Measurements from ENCODE around the gene HECW1. TPM values are rescaled to one million over a fixed set of nuclear protein-coding genes. Genes with fewer than 3 reads are reported as not detected.
"Not testable (repeated sequence)": the region's sequence is repeated elsewhere in the genome, so short reads cannot be mapped to it uniquely, and the experiment has no call there.

HECW1 gene
- polyA plus RNA-seq, 4 donors, result under 0.01 to 0.10 (median 0.03) TPM; not detected in 1

- FAIRE-seq (no peak), DNase-seq (no peak)
- H3K27me3 ChIP-seq (ENCODE audit: control insufficient read depth in 3 of 3, insufficient read depth in 3 of 3, low read length in 3 of 3), result peaks cover 0 to 3% (median 3%) of the 10 kb centered on the region in 3 donors
- H3K9me3 ChIP-seq (ENCODE audit: control insufficient read depth in 2 of 2, insufficient read depth in 1 of 2, low read depth in 1 of 2, low read length in 1 of 2), result no peaks in the 10 kb centered on the region
- H3K27ac ChIP-seq (ENCODE audit: low read depth in 1 of 3, low read length in 2 of 3), result no peak overlapping the region
- H3K4me1 ChIP-seq (ENCODE audit: control insufficient read depth in 3 of 3, insufficient read depth in 2 of 3, low read depth in 1 of 3, low read length in 2 of 3), result no peaks in the 10 kb centered on the region
- H3K4me3 ChIP-seq (ENCODE audit: low read depth in 1 of 3, low read length in 3 of 3), result no peak overlapping the region
- H3K36me3 ChIP-seq (ENCODE audit: control insufficient read depth in 3 of 3, insufficient read depth in 2 of 3, low read depth in 1 of 3, low read length in 3 of 3), result no peaks in the 10 kb centered on the region
- 33 to 67% (median 43%) methylated on average over 1 of the region's 1 CpG for WGBS, 3 donors
Measured at GRCh38 chr7:43135129-43135528, 22.7 kb downstream of the HECW1 start.

- Histone ChIP-seq H3K27ac (ENCODE audit: low read depth in 1 of 3, low read length in 2 of 3) (no peak overlapping the region), H3K27me3 (ENCODE audit: control insufficient read depth in 3 of 3, insufficient read depth in 3 of 3, low read length in 3 of 3) (peaks cover 0 to 3% (median 3%) of the 10 kb centered on the region in 3 donors), H3K4me1 (ENCODE audit: control insufficient read depth in 3 of 3, insufficient read depth in 2 of 3, low read depth in 1 of 3, low read length in 2 of 3) (no peaks in the 10 kb centered on the region), H3K9me3 (ENCODE audit: control insufficient read depth in 2 of 2, insufficient read depth in 1 of 2, low read depth in 1 of 2, low read length in 1 of 2) (no peaks in the 10 kb centered on the region), H3K36me3 (ENCODE audit: control insufficient read depth in 3 of 3, insufficient read depth in 2 of 3, low read depth in 1 of 3, low read length in 3 of 3) (no peaks in the 10 kb centered on the region), H3K4me3 (ENCODE audit: low read depth in 1 of 3, low read length in 3 of 3) (no peak overlapping the region)
- no peak for DNase-seq
- no peak for FAIRE-seq
- WGBS, 3 donors, result 46 to 65% (median 47%) methylated on average over 2 of the region's 2 CpGs
Measured at GRCh38 chr7:43136064-43136463, 23.6 kb downstream of the HECW1 start.

DNA sequence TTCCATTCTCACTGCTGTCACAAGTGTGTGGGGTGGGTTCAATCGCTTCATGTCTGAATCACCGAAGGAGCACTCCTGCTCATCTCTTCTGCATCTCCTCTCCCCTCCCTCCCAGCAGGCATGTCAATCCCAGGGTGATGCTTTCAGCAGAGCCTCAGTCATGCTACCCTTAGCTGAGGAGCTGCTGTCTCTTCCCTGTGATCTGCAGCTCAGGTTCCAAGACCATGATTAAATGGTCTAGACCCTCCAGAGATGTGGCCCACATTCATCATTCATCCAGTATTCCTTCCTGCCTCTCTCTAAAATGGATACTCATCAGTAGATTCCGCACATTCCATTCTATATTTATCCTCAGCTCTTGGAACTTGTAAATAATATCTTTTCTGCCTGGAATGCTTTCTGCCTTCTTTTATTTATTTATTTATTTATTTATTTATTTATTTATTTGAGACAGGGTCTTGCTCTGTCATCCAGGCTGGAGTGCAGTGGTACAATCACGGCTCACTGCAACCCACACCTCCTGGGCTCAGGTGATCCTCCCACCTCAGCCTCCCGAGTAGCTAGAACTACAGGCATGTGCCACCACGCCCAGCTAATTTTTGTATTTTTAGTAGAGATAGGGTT lies 24.8 kb downstream of the HECW1 start:
- FAIRE-seq, result not testable (repeated sequence)

DNA sequence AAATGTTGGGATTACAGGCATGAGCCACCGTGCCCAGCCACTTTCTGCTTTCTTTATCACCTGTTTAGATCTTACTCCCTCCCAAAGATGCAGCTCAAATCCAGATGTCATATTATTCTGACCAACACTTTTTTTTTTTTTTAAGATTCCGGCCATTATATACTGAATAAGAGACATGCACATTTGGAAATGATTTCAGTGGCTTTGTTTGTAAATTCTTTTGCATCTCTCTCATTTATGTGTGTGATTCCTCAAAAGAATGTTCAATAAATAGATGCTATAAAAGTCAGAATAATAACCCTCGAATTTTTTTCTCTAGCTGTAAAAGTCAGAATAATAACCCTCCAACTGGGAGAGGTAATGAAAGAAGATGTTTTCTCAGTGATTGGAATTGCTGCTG lies 25.4 kb downstream of the HECW1 start:
- DNase-seq (no peak), FAIRE-seq (no peak)
- no peaks in the 10 kb centered on the region for H3K4me1 ChIP-seq (ENCODE audit: control insufficient read depth in 3 of 3, insufficient read depth in 2 of 3, low read depth in 1 of 3, low read length in 2 of 3)
- H3K27ac ChIP-seq (ENCODE audit: low read depth in 1 of 3, low read length in 2 of 3), result no peak overlapping the region
- WGBS, 3 donors, result 69 to 78% (median 73%) methylated on average over 3 of the region's 3 CpGs
- no peaks in the 10 kb centered on the region for H3K9me3 ChIP-seq (ENCODE audit: control insufficient read depth in 2 of 2, insufficient read depth in 1 of 2, low read depth in 1 of 2, low read length in 1 of 2)
- H3K36me3 ChIP-seq (ENCODE audit: control insufficient read depth in 3 of 3, insufficient read depth in 2 of 3, low read depth in 1 of 3, low read length in 3 of 3), result no peaks in the 10 kb centered on the region
- peaks cover 0 to 3% (median 3%) of the 10 kb centered on the region in 3 donors for H3K27me3 ChIP-seq (ENCODE audit: control insufficient read depth in 3 of 3, insufficient read depth in 3 of 3, low read length in 3 of 3)
- H3K4me3 ChIP-seq (ENCODE audit: low read depth in 1 of 3, low read length in 3 of 3), result no peak overlapping the region

More for the DNA sequence above, 24.8 kb downstream of the HECW1 start:
- H3K27ac ChIP-seq (ENCODE audit: low read depth in 1 of 3, low read length in 2 of 3); H3K36me3 ChIP-seq (ENCODE audit: control insufficient read depth in 3 of 3, insufficient read depth in 2 of 3, low read depth in 1 of 3, low read length in 3 of 3); H3K9me3 ChIP-seq (ENCODE audit: control insufficient read depth in 2 of 2, insufficient read depth in 1 of 2, low read depth in 1 of 2, low read length in 1 of 2); H3K4me3 ChIP-seq (ENCODE audit: low read depth in 1 of 3, low read length in 3 of 3); DNase-seq; H3K4me1 ChIP-seq (ENCODE audit: control insufficient read depth in 3 of 3, insufficient read depth in 2 of 3, low read depth in 1 of 3, low read length in 2 of 3); H3K27me3 ChIP-seq (ENCODE audit: control insufficient read depth in 3 of 3, insufficient read depth in 3 of 3, low read length in 3 of 3): not testable (repeated sequence)
- WGBS, 3 donors, result 81 to 90% (median 85%) methylated on average over 6 of the region's 6 CpGs

DNA sequence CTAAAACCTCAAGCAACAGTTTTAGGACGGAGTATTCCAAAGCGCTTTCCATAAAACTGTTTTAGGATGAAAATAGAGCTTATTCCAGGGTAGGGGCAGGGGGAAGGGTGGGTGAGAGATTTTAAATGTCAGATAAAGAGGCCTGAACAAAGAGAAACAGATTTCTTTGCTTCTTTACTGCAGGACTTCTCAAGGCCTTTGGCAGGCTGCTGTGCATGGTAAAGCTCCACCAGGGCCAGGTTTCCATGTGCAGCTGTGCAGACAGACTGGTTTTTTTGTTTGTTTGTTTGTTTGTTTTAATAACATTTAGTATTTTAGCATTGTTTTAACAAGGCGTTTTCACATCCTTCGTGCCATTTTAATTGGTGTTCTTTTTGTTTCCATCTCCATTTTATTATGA lies 26.3 kb downstream of the HECW1 start:
- Histone ChIP-seq H3K27me3 (ENCODE audit: control insufficient read depth in 3 of 3, insufficient read depth in 3 of 3, low read length in 3 of 3) (peaks cover 0 to 3% (median 3%) of the 10 kb centered on the region in 3 donors), H3K36me3 (ENCODE audit: control insufficient read depth in 3 of 3, insufficient read depth in 2 of 3, low read depth in 1 of 3, low read length in 3 of 3) (no peaks in the 10 kb centered on the region), H3K4me1 (ENCODE audit: control insufficient read depth in 3 of 3, insufficient read depth in 2 of 3, low read depth in 1 of 3, low read length in 2 of 3) (no peaks in the 10 kb centered on the region), H3K4me3 (ENCODE audit: low read depth in 1 of 3, low read length in 3 of 3) (no peak overlapping the region), H3K27ac (ENCODE audit: low read depth in 1 of 3, low read length in 2 of 3) (no peak overlapping the region), H3K9me3 (ENCODE audit: control insufficient read depth in 2 of 2, insufficient read depth in 1 of 2, low read depth in 1 of 2, low read length in 1 of 2) (no peaks in the 10 kb centered on the region)
- DNase-seq (no peak), FAIRE-seq (no peak)
- WGBS, 3 donors, result 82 to 84% (median 83%) methylated on average over 4 of the region's 4 CpGs

- no peak for DNase-seq
- Histone ChIP-seq H3K36me3 (ENCODE audit: control insufficient read depth in 3 of 3, insufficient read depth in 2 of 3, low read depth in 1 of 3, low read length in 3 of 3) (no peaks in the 10 kb centered on the region), H3K4me1 (ENCODE audit: control insufficient read depth in 3 of 3, insufficient read depth in 2 of 3, low read depth in 1 of 3, low read length in 2 of 3) (no peaks in the 10 kb centered on the region), H3K27ac (ENCODE audit: low read depth in 1 of 3, low read length in 2 of 3) (no peak overlapping the region), H3K9me3 (ENCODE audit: control insufficient read depth in 2 of 2, insufficient read depth in 1 of 2, low read depth in 1 of 2, low read length in 1 of 2) (no peaks in the 10 kb centered on the region), H3K4me3 (ENCODE audit: low read depth in 1 of 3, low read length in 3 of 3) (no peak overlapping the region), H3K27me3 (ENCODE audit: control insufficient read depth in 3 of 3, insufficient read depth in 3 of 3, low read length in 3 of 3) (peaks cover 0 to 3% (median 3%) of the 10 kb centered on the region in 3 donors)
- FAIRE-seq, result no peak
- 75 to 87% (median 86%) methylated on average over 2 of the region's 2 CpGs for WGBS, 3 donors
Measured at GRCh38 chr7:43139137-43139536, 26.7 kb downstream of the HECW1 start.

- peaks cover 0 to under 1% (median under 1%) of the 10 kb centered on the region in 3 donors for H3K27me3 ChIP-seq (ENCODE audit: control insufficient read depth in 3 of 3, insufficient read depth in 3 of 3, low read length in 3 of 3)
- no peak overlapping the region for H3K4me3 ChIP-seq (ENCODE audit: low read depth in 1 of 3, low read length in 3 of 3)
- no peaks in the 10 kb centered on the region for H3K9me3 ChIP-seq (ENCODE audit: control insufficient read depth in 2 of 2, insufficient read depth in 1 of 2, low read depth in 1 of 2, low read length in 1 of 2)
- H3K36me3 ChIP-seq (ENCODE audit: control insufficient read depth in 3 of 3, insufficient read depth in 2 of 3, low read depth in 1 of 3, low read length in 3 of 3), result no peaks in the 10 kb centered on the region
- H3K4me1 ChIP-seq (ENCODE audit: control insufficient read depth in 3 of 3, insufficient read depth in 2 of 3, low read depth in 1 of 3, low read length in 2 of 3), result no peaks in the 10 kb centered on the region
- FAIRE-seq (no peak), DNase-seq (no peak)
- H3K27ac ChIP-seq (ENCODE audit: low read depth in 1 of 3, low read length in 2 of 3), result no peak overlapping the region
- WGBS, 3 donors, result 93 to 96% (median 95%) methylated on average over 7 of the region's 7 CpGs
Measured at GRCh38 chr7:43140186-43140585, 27.7 kb downstream of the HECW1 start.

- Histone ChIP-seq H3K27me3 (ENCODE audit: control insufficient read depth in 3 of 3, insufficient read depth in 3 of 3, low read length in 3 of 3) (no peaks in the 10 kb centered on the region), H3K4me1 (ENCODE audit: control insufficient read depth in 3 of 3, insufficient read depth in 2 of 3, low read depth in 1 of 3, low read length in 2 of 3) (no peaks in the 10 kb centered on the region), H3K36me3 (ENCODE audit: control insufficient read depth in 3 of 3, insufficient read depth in 2 of 3, low read depth in 1 of 3, low read length in 3 of 3) (no peaks in the 10 kb centered on the region), H3K9me3 (ENCODE audit: control insufficient read depth in 2 of 2, insufficient read depth in 1 of 2, low read depth in 1 of 2, low read length in 1 of 2) (no peaks in the 10 kb centered on the region), H3K4me3 (ENCODE audit: low read depth in 1 of 3, low read length in 3 of 3) (no peak overlapping the region), H3K27ac (ENCODE audit: low read depth in 1 of 3, low read length in 2 of 3) (no peak overlapping the region)
- no peak for DNase-seq
- no peak for FAIRE-seq
- 59 to 73% (median 60%) methylated on average over 5 of the region's 5 CpGs for WGBS, 3 donors
Measured at GRCh38 chr7:43141091-43141490, 28.6 kb downstream of the HECW1 start.

DNA sequence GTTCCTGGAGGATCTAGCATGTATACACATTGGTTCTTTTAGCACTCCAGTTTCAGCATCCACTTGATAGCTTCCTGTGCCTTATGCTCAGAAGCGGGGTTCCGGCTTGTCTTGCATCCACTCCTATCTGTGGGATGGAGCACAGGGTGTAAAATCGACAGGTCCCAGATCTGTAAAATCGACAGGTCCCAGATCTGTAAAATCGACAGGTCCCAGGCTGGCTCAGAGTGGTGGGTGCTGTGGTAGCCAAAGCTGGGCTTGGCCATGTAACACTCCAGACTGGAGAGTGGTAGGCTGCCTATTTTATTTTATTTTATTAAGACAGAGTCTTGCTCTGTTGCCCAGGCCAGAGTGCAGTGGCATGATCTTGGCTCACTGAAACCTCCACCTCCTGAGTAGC lies 30.3 kb downstream of the HECW1 start:
- FAIRE-seq (no peak), DNase-seq (no peak)
- Histone ChIP-seq H3K27me3 (ENCODE audit: control insufficient read depth in 3 of 3, insufficient read depth in 3 of 3, low read length in 3 of 3) (no peaks in the 10 kb centered on the region), H3K4me3 (ENCODE audit: low read depth in 1 of 3, low read length in 3 of 3) (no peak overlapping the region), H3K36me3 (ENCODE audit: control insufficient read depth in 3 of 3, insufficient read depth in 2 of 3, low read depth in 1 of 3, low read length in 3 of 3) (no peaks in the 10 kb centered on the region), H3K9me3 (ENCODE audit: control insufficient read depth in 2 of 2, insufficient read depth in 1 of 2, low read depth in 1 of 2, low read length in 1 of 2) (no peaks in the 10 kb centered on the region), H3K27ac (ENCODE audit: low read depth in 1 of 3, low read length in 2 of 3) (no peak overlapping the region), H3K4me1 (ENCODE audit: control insufficient read depth in 3 of 3, insufficient read depth in 2 of 3, low read depth in 1 of 3, low read length in 2 of 3) (no peaks in the 10 kb centered on the region)
- 90 to 95% (median 93%) methylated on average over 5 of the region's 5 CpGs for WGBS, 3 donors

All from small intestine (tissue), 7 donors.